ENCODE measurements around the gene TMEM25.
"Not testable (repeated sequence)": the region's sequence is repeated elsewhere in the genome, so short reads cannot be mapped to it uniquely, and the experiment has no call there.

Gene TMEM25

GRCh38 chr11:118530683-118531596 is at the start of gene TMEM25:
Gene TMEM25, plus strand, starts transcription at chr11:118531192. Its CDS starts 610 bp downstream, at chr11:118531802.
- no peak for DNase-seq

GRCh38 chr11:118481238-118481637 is 49.8 kb upstream of the TMEM25 start:
- not testable (repeated sequence) for DNase-seq

GRCh38 chr11:118484405-118484804 is 46.6 kb upstream of the TMEM25 start:
- DNase-seq = no peak

- no peak for DNase-seq
Measured at GRCh38 chr11:118485273-118485672, 45.7 kb upstream of the TMEM25 start.

GRCh38 chr11:118488480-118489109 is 42.4 kb upstream of the TMEM25 start:
- peak; percentile 90 for DNase-seq

- no peak for DNase-seq
Measured at GRCh38 chr11:118491041-118491440, 40.0 kb upstream of the TMEM25 start.

- DNase-seq = no peak
Measured at GRCh38 chr11:118497831-118498230, 33.2 kb upstream of the TMEM25 start.

- DNase-seq = no peak
Measured at GRCh38 chr11:118503216-118503615, 27.8 kb upstream of the TMEM25 start.

- no peak for DNase-seq
Measured at GRCh38 chr11:118511601-118512000, 19.4 kb upstream of the TMEM25 start.

GRCh38 chr11:118514103-118514502 is 16.9 kb upstream of the TMEM25 start:
- DNase-seq = no peak

GRCh38 chr11:118519549-118519948 is 11.4 kb upstream of the TMEM25 start:
- DNase-seq = no peak

- DNase-seq = no peak
Measured at GRCh38 chr11:118521892-118522311, 9.1 kb upstream of the TMEM25 start.

GRCh38 chr11:118522571-118523072 is 8.4 kb upstream of the TMEM25 start:
- no peak for DNase-seq

GRCh38 chr11:118524356-118524755 is 6.6 kb upstream of the TMEM25 start:
- no peak for DNase-seq

- DNase-seq = no peak
Measured at GRCh38 chr11:118524757-118525470, 6.1 kb upstream of the TMEM25 start.

- no peak for DNase-seq
Measured at GRCh38 chr11:118526688-118527087, 4.3 kb upstream of the TMEM25 start.

- no peak for DNase-seq
Measured at GRCh38 chr11:118527109-118527508, 3.9 kb upstream of the TMEM25 start, which contains the start of gene TTC36. Gene TTC36, plus strand, starts transcription at chr11:118527474. Its CDS starts 21 bp downstream, at chr11:118527495.

GRCh38 chr11:118528511-118528910 is 2.5 kb upstream of the TMEM25 start:
- DNase-seq = no peak

- no peak for DNase-seq
Measured at GRCh38 chr11:118529584-118530175, 1.3 kb upstream of the TMEM25 start.

GRCh38 chr11:118530180-118530682 is 761 bp upstream of the TMEM25 start:
- DNase-seq = peak; percentile 71

GRCh38 chr11:118531597-118532084 is 649 bp downstream of the TMEM25 start:
- DNase-seq = no peak

- DNase-seq = no peak
Measured at GRCh38 chr11:118532091-118532490, 1.1 kb downstream of the TMEM25 start.

Measured in NCI-H2029 treated with DMSO at 0.1 percent for 48 hours (cell line).